Loucy (cell line): ENCODE results near the gene HYLS1.

ENCODE experiments used
- H2AFZ ChIP-seq: fragments of 200-600 bp; sonication (generic); 2 replicates; pipeline ENCODE4 v1.6.0; 2016; ENCODE audit warnings: antibody characterized with exemption, mild to moderate bottlenecking, low read length, moderate library complexity
- H3F3A ChIP-seq: fragments of 200-600 bp; 2 replicates; pipeline ENCODE4 v1.6.0; 2016; ENCODE audit warnings: antibody characterized with exemption, low read depth, mild to moderate bottlenecking
- H3K27me3 ChIP-seq: fragments of 200-600 bp; sonication (generic); 2 replicates; pipeline ENCODE4 v1.6.1; 2014; ENCODE audit warnings: low read length, mild to moderate bottlenecking; ENCODE audit not compliant: insufficient read depth, poor library complexity, severe bottlenecking
- H3K36me3 ChIP-seq: fragments of 200-600 bp; sonication (generic); 2 replicates; pipeline ENCODE4 v1.6.1; 2016; ENCODE audit warnings: low read length; ENCODE audit not compliant: insufficient read depth
- H3K4me1 ChIP-seq: fragments of 200-600 bp; sonication (generic); 2 replicates; pipeline ENCODE4 v1.5.1; 2014; ENCODE audit warnings: low read length, mild to moderate bottlenecking; ENCODE audit not compliant: insufficient read depth, poor library complexity, severe bottlenecking
- H3K4me2 ChIP-seq: fragments of 200-600 bp; sonication (generic); 2 replicates; pipeline ENCODE4 v1.6.0; 2014; ENCODE audit warnings: antibody characterized with exemption, low read length, low read depth, mild to moderate bottlenecking; ENCODE audit not compliant: poor library complexity, severe bottlenecking
- H3K4me3 ChIP-seq: fragments of 200-600 bp; sonication (generic); 2 replicates; pipeline ENCODE4 v1.5.1; 2014; ENCODE audit warnings: low read length, mild to moderate bottlenecking, mixed read lengths; ENCODE audit not compliant: poor library complexity, severe bottlenecking
- H3K79me2 ChIP-seq: fragments of 200-600 bp; sonication (generic); 2 replicates; pipeline ENCODE4 v1.6.1; 2014; ENCODE audit warnings: low read length; ENCODE audit not compliant: insufficient read depth
- H3K9ac ChIP-seq: fragments of 200-600 bp; sonication (generic); 2 replicates; pipeline ENCODE4 v1.6.0; 2014; ENCODE audit warnings: mild to moderate bottlenecking, low read depth, low read length, moderate library complexity; ENCODE audit not compliant: poor library complexity, severe bottlenecking
- H3K9me2 ChIP-seq: fragments of 200-600 bp; sonication (generic); replicated peaks from 2 replicates; pipeline ENCODE4 v1.6.1; 2016; ENCODE audit warnings: low read depth, low read length, mixed read lengths
- H3K9me3 ChIP-seq: fragments of 200-600 bp; sonication (generic); 2 replicates; pipeline ENCODE4 v1.6.1; 2014; ENCODE audit warnings: mild to moderate bottlenecking, antibody characterized with exemption, low read length, low read depth; ENCODE audit not compliant: insufficient read depth
- H4K20me1 ChIP-seq: fragments of 200-600 bp; sonication (generic); 2 replicates; pipeline ENCODE4 v1.6.0; 2014; ENCODE audit warnings: antibody characterized with exemption, low read length, mild to moderate bottlenecking; ENCODE audit not compliant: insufficient read depth, poor library complexity, severe bottlenecking
- CTCF ChIP-seq: fragments of 200-600 bp; sonication (generic); conservative IDR thresholded peaks from 2 replicates; pipeline ENCODE4 v1.5.1; 2014; ENCODE audit warnings: mild to moderate bottlenecking, antibody characterized with exemption, low read length
- EZH2phosphoT487 ChIP-seq: fragments of 200-600 bp; IDR thresholded peaks from 2 replicates; pipeline ENCODE4 v1.6.1; 2018; ENCODE audit warnings: antibody characterized with exemption, mild to moderate bottlenecking, moderate library complexity, borderline replicate concordance

HYLS1 gene

GRCh38 chr11:125931116-125931515 lies 43.6 kb downstream of the HYLS1 start:
- no peaks in the 10 kb centered on the region for H4K20me1 ChIP-seq
- H3K4me3 ChIP-seq, result no peak overlapping the region
- no peak for TF ChIP-seq EZH2phosphoT487
- TF ChIP-seq CTCF, result no peak
- H3K9ac ChIP-seq, result no peak overlapping the region
- no peaks in the 10 kb centered on the region for H3K36me3 ChIP-seq
- no peaks in the 10 kb centered on the region for H3K79me2 ChIP-seq
- H2AFZ ChIP-seq, result no peak overlapping the region
- H3F3A ChIP-seq, result no peaks in the 10 kb centered on the region
- peaks cover 8% of the 10 kb centered on the region for H3K27me3 ChIP-seq
- no peaks in the 10 kb centered on the region for H3K9me3 ChIP-seq
- H3K4me1 ChIP-seq, result no peaks in the 10 kb centered on the region
- no peaks in the 10 kb centered on the region for H3K9me2 ChIP-seq
- H3K4me2 ChIP-seq, result no peak overlapping the region

- H3K36me3 ChIP-seq, result no peaks in the 10 kb centered on the region
- H3K9me2 ChIP-seq, result no peaks in the 10 kb centered on the region
- H3K9ac ChIP-seq, result no peak overlapping the region
- H4K20me1 ChIP-seq, result no peaks in the 10 kb centered on the region
- H3K9me3 ChIP-seq, result no peaks in the 10 kb centered on the region
- TF ChIP-seq CTCF (no peak), EZH2phosphoT487 (no peak)
- peaks cover 14% of the 10 kb centered on the region for H3K27me3 ChIP-seq
- no peaks in the 10 kb centered on the region for H3K79me2 ChIP-seq
- H2AFZ ChIP-seq, result no peak overlapping the region
- H3K4me1 ChIP-seq, result no peaks in the 10 kb centered on the region
- H3K4me2 ChIP-seq, result no peak overlapping the region
- no peak overlapping the region for H3K4me3 ChIP-seq
- no peaks in the 10 kb centered on the region for H3F3A ChIP-seq
Measured at GRCh38 chr11:125931668-125932067, 44.2 kb downstream of the HYLS1 start.

- no peaks in the 10 kb centered on the region for H3K9me2 ChIP-seq
- TF ChIP-seq CTCF, result no peak
- no peak for TF ChIP-seq EZH2phosphoT487
- no peaks in the 10 kb centered on the region for H3K36me3 ChIP-seq
- peaks cover 18% of the 10 kb centered on the region for H3K27me3 ChIP-seq
- no peak overlapping the region for H3K4me2 ChIP-seq
- H3K9me3 ChIP-seq, result no peaks in the 10 kb centered on the region
- H3K4me1 ChIP-seq, result no peaks in the 10 kb centered on the region
- H4K20me1 ChIP-seq, result no peaks in the 10 kb centered on the region
- no peaks in the 10 kb centered on the region for H3F3A ChIP-seq
- no peak overlapping the region for H2AFZ ChIP-seq
- H3K9ac ChIP-seq, result no peak overlapping the region
- H3K79me2 ChIP-seq, result no peaks in the 10 kb centered on the region
- H3K4me3 ChIP-seq, result no peak overlapping the region
Measured at GRCh38 chr11:125932301-125932700, 44.8 kb downstream of the HYLS1 start.
